IMR-90 (cell line): ENCODE data around the gene HMX1. TPM values are rescaled to one million over a fixed set of nuclear protein-coding genes. Genes with fewer than 3 reads are reported as not detected.

Experiments used
- ATAC-seq: fragments of 200-7000 bp; cut with Tn5 transposase; 2 replicates; pipeline ENCODE4 v1.9.1; 2020; ENCODE audit warnings: low read depth, mild to moderate bottlenecking, moderate library complexity
- BruUV-seq: library from RNA; stranded (reverse); fragments of 400-500 nt; replicated peaks from 2 replicates; lab custom pipeline; 2021; lab: Mats Ljungman, UMichigan
- CTCF ChIA-PET: fragments of 300-600 bp; formaldehyde crosslinking; extraction: SDS; loops from one replicate; lab custom pipeline; 2021; ENCODE audit warnings: antibody characterized with exemption; lab: Yijun Ruan, JAX
- POLR2A ChIA-PET: fragments of 300-600 bp; sonication (Branson Sonifier 250); formaldehyde crosslinking; loops from one replicate; lab custom pipeline; 2022; ENCODE audit warnings: antibody characterized with exemption; ENCODE audit not compliant: unreplicated experiment; lab: Charles Lee
- DNase-seq: peaks from one replicate; pipeline ENCODE4 v3.0.0; 2013
- H2AFZ ChIP-seq: replicated peaks from 2 replicates; pipeline ENCODE3; 2013; ENCODE audit warnings: low read length, mild to moderate bottlenecking; ENCODE audit not compliant: poor library complexity
- H2AK5ac ChIP-seq: 2 replicates; pipeline ENCODE4 v1.6.1; 2013; ENCODE audit warnings: low read depth, low read length, inconsistent platforms
- H2AK9ac ChIP-seq: replicated peaks from 2 replicates; pipeline ENCODE3; 2013; ENCODE audit warnings: mild to moderate bottlenecking, low read depth, low read length, moderate library complexity; ENCODE audit not compliant: poor library complexity
- H2BK120ac ChIP-seq: 2 replicates; pipeline ENCODE4 v1.6.1; 2013; ENCODE audit warnings: low read depth, low read length, inconsistent platforms
- H2BK15ac ChIP-seq: 3 replicates; pipeline ENCODE4 v1.6.1; 2013; ENCODE audit warnings: low read depth, low read length, inconsistent platforms
- H2BK20ac ChIP-seq: 2 replicates; pipeline ENCODE4 v1.6.1; 2013; ENCODE audit warnings: low read depth, mild to moderate bottlenecking, inconsistent platforms, low read length, moderate library complexity
- H2BK5ac ChIP-seq: 2 replicates; pipeline ENCODE4 v1.6.1; 2013; ENCODE audit warnings: mild to moderate bottlenecking, low read depth, low read length, inconsistent platforms; ENCODE audit not compliant: poor library complexity, severe bottlenecking
- H3K14ac ChIP-seq: replicated peaks from 2 replicates; pipeline ENCODE4 v1.6.1; 2013; ENCODE audit warnings: low read depth, low read length, inconsistent platforms
- H3K18ac ChIP-seq: 2 replicates; pipeline ENCODE4 v1.6.1; 2013; ENCODE audit warnings: low read depth, low read length, control low read depth
- H3K23ac ChIP-seq: 2 replicates; pipeline ENCODE4 v1.6.1; 2013; ENCODE audit warnings: low read depth, low read length, inconsistent platforms
- H3K27ac ChIP-seq: 2 replicates; pipeline ENCODE4 v1.5.1; 2013; ENCODE audit warnings: mild to moderate bottlenecking, control low read depth, low read length; ENCODE audit not compliant: insufficient read depth
- H3K27me3 ChIP-seq: 2 replicates; pipeline ENCODE4 v1.6.1; 2013; ENCODE audit warnings: low read length; ENCODE audit not compliant: control insufficient read depth, insufficient read depth
- H3K36me3 ChIP-seq: 2 replicates; pipeline ENCODE4 v1.6.1; 2013; ENCODE audit warnings: low read length, mixed read lengths; ENCODE audit not compliant: control insufficient read depth, insufficient read depth
- H3K4ac ChIP-seq: 2 replicates; pipeline ENCODE4 v1.6.1; 2013; ENCODE audit warnings: low read depth, low read length, inconsistent platforms
- H3K4me1 ChIP-seq: 2 replicates; pipeline ENCODE4 v1.6.1; 2013; ENCODE audit warnings: low read length, mixed read lengths; ENCODE audit not compliant: control insufficient read depth, insufficient read depth
- H3K4me2 ChIP-seq: 2 replicates; pipeline ENCODE4 v1.6.1; 2013; ENCODE audit warnings: low read depth, mild to moderate bottlenecking, control low read depth, low read length, moderate library complexity
- H3K4me3 ChIP-seq: 2 replicates; pipeline ENCODE4 v1.5.1; 2013; ENCODE audit warnings: low read depth, mild to moderate bottlenecking, control low read depth, low read length, moderate library complexity; ENCODE audit not compliant: insufficient read depth
- H3K56ac ChIP-seq: 2 replicates; pipeline ENCODE4 v1.6.1; 2013; ENCODE audit warnings: low read length, inconsistent platforms; ENCODE audit not compliant: insufficient read depth; ENCODE audit errors: extremely low read depth
- H3K79me1 ChIP-seq, 2 experiments: 2 replicates each; pipeline ENCODE4 v1.6.1; 2013; ENCODE audit warnings: low read length in 2 of 2, inconsistent platforms in 1 of 2, low read depth in 1 of 2
- H3K9ac ChIP-seq: 2 replicates; pipeline ENCODE4 v1.6.1; 2013; ENCODE audit warnings: low read depth, low read length, control low read depth
- H3K9me1 ChIP-seq: 2 replicates; pipeline ENCODE4 v1.6.1; 2013; ENCODE audit warnings: low read length, inconsistent platforms; ENCODE audit not compliant: insufficient read depth
- H3K9me3 ChIP-seq: 2 replicates; pipeline ENCODE4 v1.6.1; 2013; ENCODE audit warnings: low read length; ENCODE audit not compliant: control insufficient read depth, insufficient read depth
- H4K20me1 ChIP-seq: 2 replicates; pipeline ENCODE4 v1.6.1; 2013; ENCODE audit warnings: low read length, inconsistent platforms; ENCODE audit not compliant: insufficient read depth
- H4K5ac ChIP-seq: 2 replicates; pipeline ENCODE4 v1.6.1; 2013; ENCODE audit warnings: mild to moderate bottlenecking, low read depth, low read length, control low read depth
- H4K8ac ChIP-seq, 2 experiments: 2 replicates each; pipeline ENCODE4 v1.6.1; 2013; ENCODE audit warnings: low read depth in 2 of 2, low read length in 2 of 2, control low read depth in 1 of 2, inconsistent platforms in 1 of 2
- H4K91ac ChIP-seq: 2 replicates; pipeline ENCODE4 v1.6.1; 2013; ENCODE audit warnings: low read depth, low read length, inconsistent platforms; ENCODE audit not compliant: insufficient read depth
- BHLHE40 ChIP-seq: fragments of 150-350 bp; IDR thresholded peaks from 2 replicates; pipeline ENCODE4 v1.6.1; 2016; ENCODE audit warnings: mild to moderate bottlenecking, low read depth, low read length
- CEBPB ChIP-seq: IDR thresholded peaks from 2 replicates; pipeline ENCODE4 v1.6.1; 2012; ENCODE audit warnings: low read depth, low read length, improper control_type of control experiment
- CHD1 ChIP-seq: IDR thresholded peaks from 2 replicates; pipeline ENCODE4 v1.6.1; 2012; ENCODE audit warnings: low read depth, low read length, improper control_type of control experiment
- FOS ChIP-seq: fragments of 150-350 bp; IDR thresholded peaks from 2 replicates; pipeline ENCODE4 v1.6.1; 2016; ENCODE audit warnings: low read depth, low read length
- MAFK ChIP-seq: IDR thresholded peaks from 2 replicates; pipeline ENCODE4 v1.6.1; 2012; ENCODE audit warnings: low read depth, low read length, improper control_type of control experiment
- MAZ ChIP-seq: IDR thresholded peaks from 2 replicates; pipeline ENCODE4 v1.6.1; 2012; ENCODE audit warnings: low read depth, mild to moderate bottlenecking, low read length, improper control_type of control experiment, moderate library complexity, borderline replicate concordance
- MXI1 ChIP-seq: IDR thresholded peaks from 2 replicates; pipeline ENCODE4 v1.6.1; 2012; ENCODE audit warnings: low read depth, mild to moderate bottlenecking, low read length, moderate library complexity, borderline replicate concordance
- NFE2L2 ChIP-seq: fragments of 150-350 bp; IDR thresholded peaks from 2 replicates; pipeline ENCODE4 v1.6.1; 2016; ENCODE audit warnings: low read depth, mild to moderate bottlenecking, low read length
- POLR2A ChIP-seq: IDR thresholded peaks from 2 replicates; pipeline ENCODE4 v1.6.1; 2012; ENCODE audit warnings: mild to moderate bottlenecking, low read depth, low read length
- RAD21 ChIP-seq: IDR thresholded peaks from 2 replicates; pipeline ENCODE4 v1.6.1; 2012; ENCODE audit warnings: low read length, improper control_type of control experiment
- RCOR1 ChIP-seq: IDR thresholded peaks from 2 replicates; pipeline ENCODE4 v1.6.1; 2012; ENCODE audit warnings: mild to moderate bottlenecking, low read length, improper control_type of control experiment; ENCODE audit not compliant: insufficient replicate concordance
- RFX5 ChIP-seq: IDR thresholded peaks from 2 replicates; pipeline ENCODE4 v1.8.0; 2012; ENCODE audit warnings: low read depth, mild to moderate bottlenecking, low read length, moderate library complexity
- SMC3 ChIP-seq: fragments of 150-350 bp; IDR thresholded peaks from 2 replicates; pipeline ENCODE4 v1.6.1; 2016; ENCODE audit warnings: low read depth, mild to moderate bottlenecking, antibody characterized with exemption, low read length, moderate library complexity
- WGBS, 2 experiments: methylation state at CpG; one replicate each; pipeline versions ENCODE4 v1.1.5 to v1.1.7; 2013; ENCODE audit warnings: missing lambda C conversion rate in 2 of 2; ENCODE audit not compliant: insufficient read length in 1 of 2; ENCODE audit errors: extremely low coverage in 2 of 2; 5-methylcytosine and 5-hydroxymethylcytosine counted together
- dilution Hi-C: fragments of 300-500 bp; cut with HindIII; formaldehyde crosslinking; loops from one replicate; pipeline ENCODE4 v1.14.3; 2018; ENCODE audit warnings: low sequenced_read_pairs; ENCODE audit not compliant: unreplicated experiment
- in situ Hi-C: fragments of 300-500 bp; cut with MboI; formaldehyde crosslinking; loops from 3 replicates; pipeline ENCODE4 v1.14.3; 2019; ENCODE audit warnings: low sequenced_read_pairs, inconsistent platforms, mixed read lengths
- intact Hi-C: fragments of 100-400 bp; cut with micrococcal nuclease; formaldehyde crosslinking; loops from 2 replicates; pipeline ENCODE4 v1.10.0; 2022
- polyA plus RNA-seq, 3 experiments: library from polyadenylated mRNA; depleted of rRNA; stranded (reverse); fragments of >200 nt; gene quantifications; 2 replicates each; pipeline ENCODE4 v1.2.3, GENCODE V29; 2012; ENCODE audit warnings: low replicate concordance in 1 of 3
- total RNA-seq: library from RNA; depleted of rRNA; stranded (reverse); fragments of >200 nt; gene quantifications from 2 replicates; pipeline ENCODE4 v1.2.3, GENCODE V29; 2012
- TF ChIP-seq, protein P1 (sequence below): conservative IDR thresholded peaks from 2 replicates; pipeline ENCODE4 v1.5.1; 2012; ENCODE audit warnings: mild to moderate bottlenecking, low read depth, low read length, improper control_type of control experiment
- TF ChIP-seq, protein P2 (sequence below): fragments of 150-350 bp; IDR thresholded peaks from 2 replicates; pipeline ENCODE4 v1.6.1; 2017; ENCODE audit warnings: mild to moderate bottlenecking, antibody characterized with exemption, low read length, low read depth
- TF ChIP-seq, protein P3 (sequence below): fragments of 150-350 bp; IDR thresholded peaks from 2 replicates; pipeline ENCODE4 v1.6.1; 2016; ENCODE audit warnings: low read depth, mild to moderate bottlenecking, low read length, moderate library complexity, borderline replicate concordance

HMX1 gene
- total and polyA plus RNA-seq, 2 of the 4 experiments (the other 2 are of a cell fraction): not detected

DNA sequence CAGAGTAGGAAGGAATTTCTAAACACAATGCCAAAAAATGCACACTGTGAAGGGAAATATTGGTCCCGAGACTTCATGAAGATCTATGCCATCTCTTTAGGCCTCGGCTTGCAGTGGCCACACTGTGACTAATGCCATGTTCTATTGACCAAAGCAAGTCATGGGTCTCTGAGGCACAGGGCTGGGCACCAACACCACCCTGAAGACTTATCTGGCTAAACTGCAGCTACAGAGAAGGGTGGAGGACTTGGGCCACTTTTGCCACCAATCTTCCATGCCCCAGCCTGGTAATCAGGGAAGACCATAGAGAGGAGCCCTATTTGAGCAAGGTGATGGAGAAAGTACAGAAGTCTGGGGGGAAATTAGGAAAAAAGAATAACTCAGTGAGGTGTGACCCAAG, 42.1 kb downstream of the HMX1 start:
- Histone ChIP-seq H4K20me1 (no peaks in the 10 kb centered on the region), H3K9me1 (no peaks in the 10 kb centered on the region), H2BK20ac (no peak overlapping the region), H2BK15ac (no peak overlapping the region), H4K91ac (no peak overlapping the region), H3K18ac (no peak overlapping the region), H3K23ac (no peak overlapping the region), H3K4ac (no peak overlapping the region), H2BK5ac (no peak overlapping the region), H3K9ac (no peak overlapping the region), H2AFZ (no peak overlapping the region), H3K27me3 (no peaks in the 10 kb centered on the region), H3K36me3 (no peaks in the 10 kb centered on the region), H2AK5ac (no peak overlapping the region), H3K9me3 (peaks cover 2% of the 10 kb centered on the region), H3K4me3 (no peak overlapping the region), H3K79me1 (no peaks in the 10 kb centered on the region), H3K56ac (no peak overlapping the region), H2AK9ac (no peak overlapping the region), H4K8ac (no peak overlapping the region), H3K4me1 (no peaks in the 10 kb centered on the region), H3K27ac (no peak overlapping the region), H3K14ac (no peak overlapping the region), H2BK120ac (no peak overlapping the region), H3K4me2 (no peak overlapping the region), H4K5ac (no peak overlapping the region)
- intact Hi-C loops (no loop called here), dilution Hi-C loops (no loop called here), in situ Hi-C loops (no loop called here)
- POLR2A ChIA-PET: no interaction called here
- DNase-seq: no peak
- no peak for TF ChIP-seq FOS
- TF ChIP-seq BHLHE40: no peak
- TF ChIP-seq POLR2A: no peak
- TF ChIP-seq RAD21: no peak
- no peak for TF ChIP-seq CHD1
- TF ChIP-seq MXI1: no peak
- no peak for TF ChIP-seq MAZ
- no peak for TF ChIP-seq SMC3
- TF ChIP-seq, protein P1, sequence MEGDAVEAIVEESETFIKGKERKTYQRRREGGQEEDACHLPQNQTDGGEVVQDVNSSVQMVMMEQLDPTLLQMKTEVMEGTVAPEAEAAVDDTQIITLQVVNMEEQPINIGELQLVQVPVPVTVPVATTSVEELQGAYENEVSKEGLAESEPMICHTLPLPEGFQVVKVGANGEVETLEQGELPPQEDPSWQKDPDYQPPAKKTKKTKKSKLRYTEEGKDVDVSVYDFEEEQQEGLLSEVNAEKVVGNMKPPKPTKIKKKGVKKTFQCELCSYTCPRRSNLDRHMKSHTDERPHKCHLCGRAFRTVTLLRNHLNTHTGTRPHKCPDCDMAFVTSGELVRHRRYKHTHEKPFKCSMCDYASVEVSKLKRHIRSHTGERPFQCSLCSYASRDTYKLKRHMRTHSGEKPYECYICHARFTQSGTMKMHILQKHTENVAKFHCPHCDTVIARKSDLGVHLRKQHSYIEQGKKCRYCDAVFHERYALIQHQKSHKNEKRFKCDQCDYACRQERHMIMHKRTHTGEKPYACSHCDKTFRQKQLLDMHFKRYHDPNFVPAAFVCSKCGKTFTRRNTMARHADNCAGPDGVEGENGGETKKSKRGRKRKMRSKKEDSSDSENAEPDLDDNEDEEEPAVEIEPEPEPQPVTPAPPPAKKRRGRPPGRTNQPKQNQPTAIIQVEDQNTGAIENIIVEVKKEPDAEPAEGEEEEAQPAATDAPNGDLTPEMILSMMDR: no peak
- no peak for TF ChIP-seq NFE2L2
- TF ChIP-seq, protein P2, sequence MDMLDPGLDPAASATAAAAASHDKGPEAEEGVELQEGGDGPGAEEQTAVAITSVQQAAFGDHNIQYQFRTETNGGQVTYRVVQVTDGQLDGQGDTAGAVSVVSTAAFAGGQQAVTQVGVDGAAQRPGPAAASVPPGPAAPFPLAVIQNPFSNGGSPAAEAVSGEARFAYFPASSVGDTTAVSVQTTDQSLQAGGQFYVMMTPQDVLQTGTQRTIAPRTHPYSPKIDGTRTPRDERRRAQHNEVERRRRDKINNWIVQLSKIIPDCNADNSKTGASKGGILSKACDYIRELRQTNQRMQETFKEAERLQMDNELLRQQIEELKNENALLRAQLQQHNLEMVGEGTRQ: no peak
- no peak for TF ChIP-seq RFX5
- TF ChIP-seq, protein P3, sequence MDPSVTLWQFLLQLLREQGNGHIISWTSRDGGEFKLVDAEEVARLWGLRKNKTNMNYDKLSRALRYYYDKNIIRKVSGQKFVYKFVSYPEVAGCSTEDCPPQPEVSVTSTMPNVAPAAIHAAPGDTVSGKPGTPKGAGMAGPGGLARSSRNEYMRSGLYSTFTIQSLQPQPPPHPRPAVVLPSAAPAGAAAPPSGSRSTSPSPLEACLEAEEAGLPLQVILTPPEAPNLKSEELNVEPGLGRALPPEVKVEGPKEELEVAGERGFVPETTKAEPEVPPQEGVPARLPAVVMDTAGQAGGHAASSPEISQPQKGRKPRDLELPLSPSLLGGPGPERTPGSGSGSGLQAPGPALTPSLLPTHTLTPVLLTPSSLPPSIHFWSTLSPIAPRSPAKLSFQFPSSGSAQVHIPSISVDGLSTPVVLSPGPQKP: no peak
- TF ChIP-seq CEBPB: no peak
- no peak for TF ChIP-seq MAFK
- TF ChIP-seq RCOR1: no peak
- no peak for ATAC-seq
- CTCF ChIA-PET: no interaction called here
- BruUV-seq: no TSS peak
- 17% methylated on average over 2 of the region's 2 CpGs; no CpG with 5 or more reads in 1 of the 2 experiments for WGBS, 2 experiments
